Measurements from ENCODE around the gene GATA3.

GATA3 gene

DNA sequence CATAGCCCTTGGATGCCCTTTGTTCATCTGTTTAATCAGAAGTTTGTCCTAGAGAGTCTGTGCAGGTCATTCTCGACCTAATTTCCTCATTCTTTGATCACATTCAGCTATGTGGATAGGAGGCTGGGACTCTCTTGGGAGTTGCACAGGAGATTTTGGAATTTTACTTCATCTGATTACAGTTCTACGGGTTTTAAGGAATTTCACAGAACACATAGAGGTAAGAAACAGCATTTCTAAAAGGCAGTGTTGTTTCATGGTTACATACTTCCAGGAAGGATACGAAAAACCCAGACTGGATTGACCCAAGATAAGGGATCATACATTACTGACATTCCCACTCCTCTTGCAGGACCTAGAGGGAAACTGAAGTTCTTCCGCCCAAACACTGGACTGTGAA, 45.9 kb downstream of the GATA3 start:
- DNase-seq = no peak

GRCh38 chr10:8102708-8103401, 48.4 kb downstream of the GATA3 start:
- DNase-seq = no peak

DNA sequence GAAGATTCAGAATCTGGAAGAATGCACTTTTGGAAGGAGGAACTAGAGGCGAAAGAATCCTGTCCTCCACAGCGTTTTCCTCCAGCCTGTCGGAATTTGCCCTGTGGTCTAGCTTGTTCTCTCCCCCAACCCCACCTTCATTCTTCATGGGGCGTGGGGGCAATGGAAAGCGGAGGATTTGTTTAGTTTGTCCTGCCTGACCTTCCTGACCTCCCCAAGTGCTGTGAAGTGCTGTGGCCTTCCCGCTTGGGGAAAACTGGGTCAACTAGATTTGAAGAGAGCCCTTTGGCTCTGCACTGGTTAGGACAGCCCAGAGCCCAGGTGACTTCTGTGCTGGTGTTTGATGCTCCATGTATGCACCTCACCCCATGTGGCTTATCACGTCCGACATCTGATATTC, 49.1 kb downstream of the GATA3 start:
- DNase-seq = no peak

- DNase-seq = no peak
These were observed 49.5 kb downstream of the GATA3 start for GRCh38 chr10:8104005-8104404.

- no peak for DNase-seq
These were observed 50.2 kb downstream of the GATA3 start for GRCh38 chr10:8104721-8105120.

GRCh38 chr10:8105932-8106331, 51.4 kb downstream of the GATA3 start:
- no peak for DNase-seq

DNA sequence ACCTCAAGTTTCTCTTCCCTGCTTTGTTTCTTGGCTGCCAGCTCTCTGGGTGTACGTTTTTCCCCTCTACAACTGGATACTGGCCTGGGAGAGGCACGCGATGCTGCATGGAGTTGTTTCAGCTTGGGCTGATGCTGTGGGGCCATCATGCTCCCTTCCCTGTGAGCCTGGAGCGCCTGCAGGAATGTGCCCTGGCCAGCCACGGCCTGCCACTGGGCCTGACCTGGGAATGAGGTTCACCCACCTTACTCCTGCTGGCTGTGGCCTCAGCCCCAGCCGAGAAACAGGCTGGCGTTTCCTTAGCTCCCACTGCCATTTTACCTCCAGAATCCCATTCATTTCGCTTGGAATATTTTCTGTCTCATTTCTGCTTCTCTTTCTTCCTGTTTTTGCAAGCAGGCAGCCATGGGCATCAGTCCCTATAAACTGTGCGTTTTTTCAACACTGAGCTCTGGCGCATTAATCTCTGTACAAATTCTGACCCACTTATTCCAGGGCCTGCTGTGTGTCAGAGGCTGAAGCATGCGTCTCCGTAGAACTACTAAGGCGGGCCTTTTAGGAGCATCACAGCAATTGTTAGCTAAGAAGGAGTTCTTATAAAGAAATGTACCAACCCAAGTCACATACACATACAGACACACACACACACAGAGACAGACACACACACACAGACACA, 57.9 kb downstream of the GATA3 start:
- no peak for DNase-seq

- DNase-seq = no peak
These were observed 58.5 kb downstream of the GATA3 start for GRCh38 chr10:8112942-8113442.

- no peak for DNase-seq
These were observed 59.1 kb downstream of the GATA3 start for GRCh38 chr10:8113616-8114015.

DNA sequence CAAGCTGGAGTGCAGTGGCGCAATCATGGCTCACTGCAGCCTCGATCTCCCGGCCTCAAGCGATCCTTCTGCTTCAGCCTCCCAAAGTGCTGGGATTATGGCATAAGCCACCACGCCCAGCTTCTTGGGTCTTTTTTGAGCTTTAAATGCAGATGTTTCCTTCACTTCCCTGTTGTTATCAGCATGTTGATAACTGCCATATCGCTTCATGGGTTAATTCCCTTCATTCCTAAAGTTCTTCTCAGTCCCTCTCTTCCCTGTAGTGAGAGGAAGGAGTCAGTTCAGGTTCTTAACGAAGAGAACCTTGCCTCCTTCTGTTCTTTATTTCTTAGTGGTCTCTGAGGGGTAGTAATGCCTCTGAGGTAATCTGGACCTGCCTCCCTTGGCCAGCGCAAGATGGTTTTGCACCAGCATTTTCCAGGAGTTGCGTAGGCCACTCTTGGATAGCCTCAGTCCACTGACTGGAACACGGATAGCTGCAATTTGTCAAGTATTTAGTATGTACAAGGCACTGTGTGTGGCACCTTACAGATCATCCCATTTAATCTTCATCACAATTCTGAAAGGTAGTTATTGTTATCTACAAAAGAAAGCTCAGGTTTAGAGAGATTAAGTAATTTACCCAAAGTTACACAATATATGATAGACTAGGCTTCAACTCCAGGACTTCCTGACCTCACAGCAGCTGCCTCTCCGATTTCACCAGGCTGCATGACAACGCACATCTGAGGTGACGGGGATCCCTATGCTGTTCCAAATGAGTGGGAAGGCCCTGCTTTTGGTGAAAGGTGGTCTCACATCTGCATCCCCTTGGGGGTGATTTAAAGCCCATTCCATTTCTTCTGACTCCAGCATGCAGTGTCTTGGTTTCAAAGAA, 60.5 kb downstream of the GATA3 start:
- no peak for DNase-seq

DNA sequence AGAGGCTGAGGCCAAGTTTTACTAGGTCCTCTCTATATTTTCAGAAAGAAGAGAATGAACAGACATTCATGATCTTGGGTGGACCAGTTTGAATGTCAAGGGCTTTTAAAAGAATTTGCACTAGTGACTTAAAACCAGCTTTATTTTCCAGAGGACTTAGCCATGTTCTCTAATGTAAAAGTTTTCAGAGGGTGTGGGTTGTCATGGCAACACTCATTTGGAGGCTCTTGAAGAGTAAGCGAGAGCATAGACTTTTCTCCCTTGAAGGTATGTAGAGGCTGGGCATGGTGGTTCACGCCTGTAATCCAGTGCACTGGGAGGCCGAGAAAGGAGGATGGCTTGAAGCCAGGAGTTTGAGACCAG, 61.1 kb downstream of the GATA3 start:
- no peak for DNase-seq

DNA sequence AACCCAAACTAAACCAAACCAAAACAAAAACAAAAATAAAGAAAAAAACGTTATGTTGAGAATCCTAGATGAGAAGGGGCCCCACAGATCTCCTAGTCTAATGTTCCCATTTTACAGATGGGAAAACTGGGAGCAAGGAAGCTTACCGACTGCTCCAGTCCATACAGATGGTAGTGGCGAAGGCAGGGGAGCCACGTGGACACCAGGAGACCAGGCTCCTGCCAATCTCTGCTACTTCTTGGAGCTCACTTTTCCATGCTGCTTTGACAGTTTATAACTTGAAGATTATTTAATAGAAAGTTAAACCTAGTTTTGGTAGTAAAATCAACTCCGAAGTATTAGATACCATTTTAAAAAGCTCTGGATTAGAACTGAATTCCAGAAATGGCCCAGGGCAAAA, 62.0 kb downstream of the GATA3 start:
- DNase-seq = no peak

DNA sequence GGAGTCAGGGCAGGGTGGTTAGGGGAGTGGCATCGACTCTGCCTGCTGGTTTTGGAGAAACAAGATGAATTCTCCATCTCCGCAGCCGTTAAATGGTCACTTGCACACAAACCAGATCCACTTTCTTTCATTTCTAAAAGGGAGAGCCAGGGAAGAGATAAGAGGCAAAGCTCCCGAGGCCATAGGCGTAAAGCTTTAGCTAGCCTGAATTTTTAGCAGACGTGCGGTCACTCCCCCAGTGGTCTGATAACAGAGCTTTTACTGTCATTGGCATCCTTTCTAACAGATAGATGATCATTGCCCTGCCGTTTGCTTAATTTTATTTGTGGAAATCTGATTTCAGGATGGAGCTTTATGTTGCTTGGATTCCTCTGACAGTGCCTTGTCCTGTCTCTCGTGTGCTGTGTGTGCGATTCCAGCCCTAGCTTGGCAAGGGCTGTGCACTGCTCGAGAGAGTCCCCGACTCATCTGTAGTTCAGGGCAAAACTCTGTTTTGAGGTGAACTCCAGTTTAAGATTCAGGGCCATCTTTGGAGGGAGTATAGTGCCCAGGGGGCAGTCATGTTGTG, 62.5 kb downstream of the GATA3 start:
- no peak for DNase-seq

DNA sequence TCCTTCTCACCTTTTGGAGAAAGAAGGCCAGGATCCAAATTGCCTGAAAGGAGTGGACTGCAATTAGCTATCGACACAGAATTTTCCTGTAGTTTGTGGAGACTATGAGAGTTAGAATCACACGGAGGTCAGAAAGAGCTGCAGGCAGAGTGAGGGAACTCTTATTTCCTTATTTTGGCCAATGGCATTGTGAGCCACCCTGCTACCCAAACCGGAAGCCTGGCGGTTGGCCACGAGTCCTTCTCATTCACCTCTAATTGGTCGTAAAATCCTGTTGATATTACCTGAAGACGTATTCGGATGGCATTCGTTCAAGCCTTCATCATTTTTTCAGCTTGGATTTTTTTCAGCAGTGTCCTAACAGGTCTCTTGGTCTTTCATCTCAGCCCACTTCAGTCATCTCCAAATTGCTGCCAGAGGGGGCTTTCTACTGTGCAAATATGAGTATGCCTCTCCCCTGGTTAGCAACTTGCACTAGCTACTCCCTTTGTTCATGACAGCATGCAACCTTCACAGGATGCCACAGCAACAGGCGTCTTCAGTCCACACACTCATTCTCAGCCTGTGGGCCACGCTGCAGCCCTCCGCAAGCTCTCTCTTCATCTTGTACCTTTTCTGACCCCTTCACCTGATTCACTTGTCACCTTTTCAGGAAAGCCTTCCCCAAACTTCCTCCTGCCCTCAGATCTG, 66.9 kb downstream of the GATA3 start:
- DNase-seq = no peak

DNA sequence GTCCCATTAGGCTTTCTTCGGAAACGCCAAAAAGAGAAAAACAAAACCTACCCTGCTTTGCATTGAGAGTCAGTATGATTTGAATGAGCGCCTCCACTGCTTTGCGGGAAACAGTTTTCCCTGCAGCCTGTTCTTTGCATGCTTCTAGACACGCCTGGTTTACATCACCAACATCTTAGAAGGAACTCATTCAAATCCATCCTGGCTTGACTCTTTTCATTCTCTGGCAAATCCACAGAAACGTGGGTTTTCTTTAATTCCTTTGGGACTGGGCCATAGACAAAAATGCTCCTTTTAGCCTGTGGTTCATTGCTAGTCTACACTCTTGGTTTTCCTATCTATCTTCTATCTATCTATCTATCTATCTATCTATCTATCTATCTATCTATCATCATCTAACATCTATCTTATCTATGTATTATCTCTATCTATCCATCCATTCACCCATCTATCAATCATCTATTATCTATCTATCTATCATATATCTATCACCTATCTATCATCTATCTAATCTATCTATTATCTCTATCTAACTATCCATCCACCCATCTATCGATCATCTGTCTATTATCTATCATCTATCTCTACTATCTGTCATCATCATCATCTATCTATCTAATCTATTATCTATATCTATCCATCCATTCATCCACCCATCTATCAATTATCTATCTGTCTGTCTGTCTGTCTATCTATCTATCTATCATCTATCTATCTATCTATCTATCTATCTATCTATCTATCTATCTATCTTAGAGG, 68.3 kb downstream of the GATA3 start:
- DNase-seq = no peak

DNA sequence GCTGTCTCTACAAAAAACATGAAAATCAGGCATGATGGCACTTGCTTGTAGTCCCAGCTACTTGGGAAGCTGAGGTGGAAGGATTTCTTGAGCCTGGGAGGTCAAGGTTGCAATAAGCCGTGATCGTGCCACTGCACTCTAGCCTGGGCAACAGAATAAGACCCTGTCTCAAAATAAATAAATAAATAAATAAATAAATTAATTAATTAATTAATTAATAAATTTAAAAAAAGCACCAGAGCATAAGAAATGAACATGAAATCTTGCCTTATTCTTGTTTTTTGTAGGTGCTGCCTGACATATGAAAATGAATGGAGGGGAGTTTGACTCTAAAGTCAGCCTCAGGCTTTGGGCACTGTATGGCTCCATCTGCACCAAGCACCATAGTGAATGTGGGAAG, 69.9 kb downstream of the GATA3 start:
- DNase-seq = no peak

Data from hypothalamus (tissue), 51 donors.